ENCODE results near the gene KHDRBS2. TPM values are rescaled to one million over a fixed set of nuclear protein-coding genes. Genes with fewer than 3 reads are reported as not detected.

The KHDRBS2 gene
- total RNA-seq, 1 experiment from 2014 or later, result not detected

GRCh38 chr6:62013719-62014118, 272.3 kb downstream of the KHDRBS2 start:
- H3F3A ChIP-seq (ENCODE audit: insufficient read depth, low read depth), result no peaks in the 10 kb centered on the region
- H2AFZ ChIP-seq, result no peak overlapping the region
- no peak overlapping the region for H3K4me3 ChIP-seq
- CTCF ChIA-PET, result no interaction called here
- no peak overlapping the region for H3K27ac ChIP-seq
- H4K20me1 ChIP-seq (ENCODE audit: insufficient read depth), result no peaks in the 10 kb centered on the region
- no peak overlapping the region for H3K4me2 ChIP-seq
- no TSS peak for BruUV-seq (replicated peaks)
- no peaks in the 10 kb centered on the region for H3K9me3 ChIP-seq (ENCODE audit: insufficient read depth, low read depth)
- POLR2A ChIA-PET (ENCODE audit: unreplicated experiment), result no interaction called here
- intact Hi-C loops (cut with micrococcal nuclease; ENCODE audit: unreplicated experiment), result no loop called here
- DNase-seq, result no peak
- H3K9me2 ChIP-seq (ENCODE audit: insufficient read depth), result no peaks in the 10 kb centered on the region
- TF ChIP-seq EZH2 (IDR thresholded peaks at IDR 0.05; ENCODE audit: low read depth) (no peak), CTCF (conservative IDR thresholded peaks at IDR 0.05) (no peak)
- no peaks in the 10 kb centered on the region for H3K79me2 ChIP-seq (ENCODE audit: low read depth)
- no peaks in the 10 kb centered on the region for H3K36me3 ChIP-seq (ENCODE audit: low read depth)
- no peaks in the 10 kb centered on the region for H3K4me1 ChIP-seq (replicated peaks; ENCODE audit: insufficient read depth)
- H3K27me3 ChIP-seq (ENCODE audit: insufficient read depth, low read depth), result no peaks in the 10 kb centered on the region

- no peaks in the 10 kb centered on the region for H3K9me2 ChIP-seq (ENCODE audit: insufficient read depth)
- no peak overlapping the region for H3K4me3 ChIP-seq
- ChIA-PET POLR2A (ENCODE audit: unreplicated experiment) (no interaction called here), CTCF (no interaction called here)
- H2AFZ ChIP-seq, result no peak overlapping the region
- no peaks in the 10 kb centered on the region for H3K36me3 ChIP-seq (ENCODE audit: low read depth)
- H3K27ac ChIP-seq, result no peak overlapping the region
- H3K27me3 ChIP-seq (ENCODE audit: insufficient read depth, low read depth), result no peaks in the 10 kb centered on the region
- no peak for DNase-seq
- H3K4me2 ChIP-seq, result no peak overlapping the region
- H3F3A ChIP-seq (ENCODE audit: insufficient read depth, low read depth), result no peaks in the 10 kb centered on the region
- TF ChIP-seq EZH2 (IDR thresholded peaks at IDR 0.05; ENCODE audit: low read depth) (no peak), CTCF (conservative IDR thresholded peaks at IDR 0.05) (no peak)
- no peaks in the 10 kb centered on the region for H3K4me1 ChIP-seq (replicated peaks; ENCODE audit: insufficient read depth)
- intact Hi-C loops (cut with micrococcal nuclease; ENCODE audit: unreplicated experiment), result no loop called here
- H3K9me3 ChIP-seq (ENCODE audit: insufficient read depth, low read depth), result no peaks in the 10 kb centered on the region
- BruUV-seq (replicated peaks), result no TSS peak
- H3K79me2 ChIP-seq (ENCODE audit: low read depth), result no peaks in the 10 kb centered on the region
- H4K20me1 ChIP-seq (ENCODE audit: insufficient read depth), result no peaks in the 10 kb centered on the region
Observed at GRCh38 chr6:62009445-62009844, 276.6 kb downstream of the KHDRBS2 start.

- Histone ChIP-seq H4K20me1 (ENCODE audit: insufficient read depth) (no peaks in the 10 kb centered on the region), H2AFZ (no peak overlapping the region), H3K4me1 (replicated peaks; ENCODE audit: insufficient read depth) (no peaks in the 10 kb centered on the region), H3K9me2 (ENCODE audit: insufficient read depth) (no peaks in the 10 kb centered on the region), H3K4me3 (no peak overlapping the region), H3K27me3 (ENCODE audit: insufficient read depth, low read depth) (no peaks in the 10 kb centered on the region), H3K36me3 (ENCODE audit: low read depth) (no peaks in the 10 kb centered on the region), H3K9me3 (ENCODE audit: insufficient read depth, low read depth) (no peaks in the 10 kb centered on the region), H3K27ac (no peak overlapping the region), H3F3A (ENCODE audit: insufficient read depth, low read depth) (no peaks in the 10 kb centered on the region), H3K79me2 (ENCODE audit: low read depth) (no peaks in the 10 kb centered on the region), H3K4me2 (no peak overlapping the region)
- intact Hi-C loops (cut with micrococcal nuclease; ENCODE audit: unreplicated experiment), result no loop called here
- no peak for DNase-seq
- POLR2A ChIA-PET (ENCODE audit: unreplicated experiment), result no interaction called here
- TF ChIP-seq EZH2 (IDR thresholded peaks at IDR 0.05; ENCODE audit: low read depth), result no peak
- TF ChIP-seq CTCF (conservative IDR thresholded peaks at IDR 0.05), result no peak
- CTCF ChIA-PET, result no interaction called here
- BruUV-seq (replicated peaks), result no TSS peak
Observed at GRCh38 chr6:61989616-61990015, 296.4 kb downstream of the KHDRBS2 start.

All from PC-9 (cell line).